ENCODE measurements around the gene ADD1. TPM values are rescaled to one million over a fixed set of nuclear protein-coding genes. Genes with fewer than 3 reads are reported as not detected.

The ADD1 gene
- total RNA-seq, 1 experiment from 2014 or later, result 181 TPM

DNA sequence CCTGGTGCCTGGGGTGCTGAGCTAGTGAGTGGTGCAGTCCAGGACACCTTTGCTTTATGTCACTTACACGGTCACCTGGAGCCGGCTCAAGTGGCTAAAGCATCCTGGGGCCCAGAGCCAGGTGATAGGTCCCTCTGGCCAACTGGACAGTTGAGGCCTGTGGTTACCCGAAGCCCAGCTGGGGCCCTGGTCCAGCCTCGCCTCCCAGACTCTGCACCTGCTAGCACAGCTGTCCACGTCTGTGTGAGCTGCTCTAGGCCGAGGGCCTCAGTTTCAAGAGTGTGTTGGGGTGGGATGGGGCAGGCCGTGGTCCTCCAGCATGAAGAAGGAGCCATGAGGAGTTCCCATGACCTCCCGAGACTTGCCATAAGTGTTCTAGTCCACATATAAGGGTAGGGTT, 7.7 kb upstream of the ADD1 start:
- TF ChIP-seq EZH2 (IDR thresholded peaks at IDR 0.05; ENCODE audit: low read depth), result no peak
- TF ChIP-seq, protein P1, sequence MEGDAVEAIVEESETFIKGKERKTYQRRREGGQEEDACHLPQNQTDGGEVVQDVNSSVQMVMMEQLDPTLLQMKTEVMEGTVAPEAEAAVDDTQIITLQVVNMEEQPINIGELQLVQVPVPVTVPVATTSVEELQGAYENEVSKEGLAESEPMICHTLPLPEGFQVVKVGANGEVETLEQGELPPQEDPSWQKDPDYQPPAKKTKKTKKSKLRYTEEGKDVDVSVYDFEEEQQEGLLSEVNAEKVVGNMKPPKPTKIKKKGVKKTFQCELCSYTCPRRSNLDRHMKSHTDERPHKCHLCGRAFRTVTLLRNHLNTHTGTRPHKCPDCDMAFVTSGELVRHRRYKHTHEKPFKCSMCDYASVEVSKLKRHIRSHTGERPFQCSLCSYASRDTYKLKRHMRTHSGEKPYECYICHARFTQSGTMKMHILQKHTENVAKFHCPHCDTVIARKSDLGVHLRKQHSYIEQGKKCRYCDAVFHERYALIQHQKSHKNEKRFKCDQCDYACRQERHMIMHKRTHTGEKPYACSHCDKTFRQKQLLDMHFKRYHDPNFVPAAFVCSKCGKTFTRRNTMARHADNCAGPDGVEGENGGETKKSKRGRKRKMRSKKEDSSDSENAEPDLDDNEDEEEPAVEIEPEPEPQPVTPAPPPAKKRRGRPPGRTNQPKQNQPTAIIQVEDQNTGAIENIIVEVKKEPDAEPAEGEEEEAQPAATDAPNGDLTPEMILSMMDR (conservative IDR thresholded peaks at IDR 0.05), result no peak
- no peaks in the 10 kb centered on the region for H3K9me2 ChIP-seq (ENCODE audit: insufficient read depth)
- H3K4me1 ChIP-seq (replicated peaks; ENCODE audit: insufficient read depth), result no peaks in the 10 kb centered on the region
- no peak overlapping the region for H2AFZ ChIP-seq
- POLR2A ChIA-PET (ENCODE audit: unreplicated experiment), result no interaction called here
- H3K4me3 ChIP-seq, result no peak overlapping the region
- H3K4me2 ChIP-seq, result no peak overlapping the region
- H3F3A ChIP-seq (ENCODE audit: insufficient read depth, low read depth), result 0 out of 2 replicates have a peak, but pooled peaks cover 2% of the 10 kb centered on the region
- H3K27ac ChIP-seq, result no peak overlapping the region
- no TSS peak for BruUV-seq (replicated peaks)
- DNase-seq, result no peak
- intact Hi-C loops (cut with micrococcal nuclease; ENCODE audit: unreplicated experiment), result no loop called here
- no peaks in the 10 kb centered on the region for H4K20me1 ChIP-seq (ENCODE audit: insufficient read depth)
- CTCF ChIA-PET, result no interaction called here
- H3K9me3 ChIP-seq (ENCODE audit: insufficient read depth, low read depth), result no peaks in the 10 kb centered on the region
- H3K79me2 ChIP-seq (ENCODE audit: low read depth), result no peaks in the 10 kb centered on the region
- H3K27me3 ChIP-seq (ENCODE audit: insufficient read depth, low read depth), result no peaks in the 10 kb centered on the region
- no peaks in the 10 kb centered on the region for H3K36me3 ChIP-seq (ENCODE audit: low read depth)

DNA sequence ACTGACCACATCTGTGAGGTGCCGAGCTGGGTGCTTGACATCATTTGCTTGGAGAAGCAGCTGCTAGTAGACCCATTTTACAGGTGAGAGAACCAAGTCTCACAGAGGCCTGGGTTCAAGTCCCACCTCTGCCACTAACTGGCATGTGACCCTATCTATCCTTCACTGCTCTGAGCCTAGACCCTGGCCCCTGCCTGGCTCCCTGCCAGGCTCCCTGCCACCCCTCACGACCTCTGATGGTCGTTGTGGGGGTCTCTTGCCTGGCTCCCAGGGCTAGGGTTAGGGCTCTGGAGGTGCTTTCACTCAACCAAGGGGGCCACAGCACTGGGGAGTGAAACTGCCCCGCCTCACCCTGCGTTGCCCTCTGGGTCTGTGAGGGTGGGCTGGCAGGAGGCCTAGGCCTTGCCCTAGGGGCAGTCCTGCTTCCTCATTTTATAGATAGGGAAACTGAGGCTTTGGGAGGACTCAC, 7.2 kb upstream of the ADD1 start:
- no peaks in the 10 kb centered on the region for H3K4me1 ChIP-seq (replicated peaks; ENCODE audit: insufficient read depth)
- no peak overlapping the region for H3K27ac ChIP-seq
- H3K4me2 ChIP-seq, result no peak overlapping the region
- H3K27me3 ChIP-seq (ENCODE audit: insufficient read depth, low read depth), result no peaks in the 10 kb centered on the region
- H3K4me3 ChIP-seq, result no peak overlapping the region
- ChIA-PET POLR2A (ENCODE audit: unreplicated experiment) (no interaction called here), CTCF (no interaction called here)
- H2AFZ ChIP-seq, result no peak overlapping the region
- H3F3A ChIP-seq (ENCODE audit: insufficient read depth, low read depth), result 0 out of 2 replicates have a peak, but pooled peaks cover 2% of the 10 kb centered on the region
- no peaks in the 10 kb centered on the region for H3K9me3 ChIP-seq (ENCODE audit: insufficient read depth, low read depth)
- no TSS peak for BruUV-seq (replicated peaks)
- no peaks in the 10 kb centered on the region for H3K9me2 ChIP-seq (ENCODE audit: insufficient read depth)
- no peaks in the 10 kb centered on the region for H3K36me3 ChIP-seq (ENCODE audit: low read depth)
- DNase-seq, result no peak
- H4K20me1 ChIP-seq (ENCODE audit: insufficient read depth), result no peaks in the 10 kb centered on the region
- intact Hi-C loops (cut with micrococcal nuclease; ENCODE audit: unreplicated experiment), result no loop called here
- no peaks in the 10 kb centered on the region for H3K79me2 ChIP-seq (ENCODE audit: low read depth)
- TF ChIP-seq EZH2 (IDR thresholded peaks at IDR 0.05; ENCODE audit: low read depth), result no peak
- TF ChIP-seq, protein P1 (conservative IDR thresholded peaks at IDR 0.05), result no peak

DNA sequence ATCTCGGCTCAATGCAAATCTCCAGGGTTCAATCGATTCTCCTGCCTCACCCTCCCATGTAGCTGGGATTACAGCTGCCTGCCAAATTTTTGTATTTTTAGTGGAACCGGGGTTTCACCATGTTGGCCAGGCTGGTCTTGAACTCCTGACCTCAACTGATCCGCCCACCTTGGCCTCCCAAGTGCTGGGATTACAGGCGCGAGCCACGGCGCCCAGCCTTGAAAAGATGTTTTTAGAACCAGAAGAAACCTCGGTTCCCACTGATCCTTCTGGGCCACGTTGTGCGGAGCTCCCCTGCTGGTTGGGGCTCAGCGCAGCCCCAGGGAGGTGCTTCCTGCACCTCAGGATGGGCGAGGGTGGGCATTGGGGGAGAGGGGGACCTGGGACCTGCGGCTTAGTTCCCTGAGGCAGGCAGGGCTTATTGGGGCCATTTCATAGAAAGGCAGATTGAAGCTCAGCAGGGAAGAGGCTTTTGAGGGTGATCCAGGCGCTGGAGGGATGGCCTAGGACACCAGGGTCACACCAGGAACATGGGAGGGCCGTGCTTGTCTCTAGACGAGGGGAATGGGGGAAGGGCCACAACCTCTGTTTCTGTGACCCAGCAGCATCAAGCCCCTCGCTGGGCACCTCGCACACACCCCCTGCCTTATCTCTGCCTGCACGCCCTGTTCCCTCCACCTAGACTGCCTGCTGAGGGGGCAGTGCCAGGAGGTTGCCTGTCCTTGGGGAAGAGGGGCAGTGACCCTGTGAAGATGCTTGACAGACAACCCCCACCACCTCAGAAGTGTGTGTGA, 6.3 kb upstream of the ADD1 start:
- Histone ChIP-seq H3K4me1 (replicated peaks; ENCODE audit: insufficient read depth) (no peaks in the 10 kb centered on the region), H4K20me1 (ENCODE audit: insufficient read depth) (no peaks in the 10 kb centered on the region), H3K27me3 (ENCODE audit: insufficient read depth, low read depth) (no peaks in the 10 kb centered on the region), H3K27ac (no peak overlapping the region), H2AFZ (no peak overlapping the region), H3K36me3 (ENCODE audit: low read depth) (no peaks in the 10 kb centered on the region), H3F3A (ENCODE audit: insufficient read depth, low read depth) (0 out of 2 replicates have a peak, but pooled peaks cover 2% of the 10 kb centered on the region), H3K9me3 (ENCODE audit: insufficient read depth, low read depth) (no peaks in the 10 kb centered on the region), H3K79me2 (ENCODE audit: low read depth) (no peaks in the 10 kb centered on the region), H3K4me3 (no peak overlapping the region), H3K9me2 (ENCODE audit: insufficient read depth) (no peaks in the 10 kb centered on the region), H3K4me2 (no peak overlapping the region)
- TF ChIP-seq, protein P1 (conservative IDR thresholded peaks at IDR 0.05), result no peak
- ChIA-PET POLR2A (ENCODE audit: unreplicated experiment) (no interaction called here), CTCF (no interaction called here)
- no TSS peak for BruUV-seq (replicated peaks)
- intact Hi-C loops (cut with micrococcal nuclease; ENCODE audit: unreplicated experiment), result no loop called here
- no peak for DNase-seq
